ENCODE measurements around the gene IRF7. TPM values are rescaled to one million over a fixed set of nuclear protein-coding genes. Genes with fewer than 3 reads are reported as not detected.
"Not testable (repeated sequence)": the region's sequence is repeated elsewhere in the genome, so short reads cannot be mapped to it uniquely, and the experiment has no call there.

The IRF7 gene
- total RNA-seq, 1 experiment from 2014 or later: 8.8 TPM

- no peak for DNase-seq (ENCODE audit: low spot score)
- Histone ChIP-seq H3K4me1 (ENCODE audit: insufficient read depth, low read length, poor library complexity, severe bottlenecking) (no peaks in the 10 kb centered on the region), H3K4me3 (ENCODE audit: low read depth, low read length, poor library complexity, severe bottlenecking) (no peak overlapping the region), H3K27ac (ENCODE audit: low read depth, low read length, poor library complexity, severe bottlenecking) (no peak overlapping the region), H3K27me3 (replicated peaks; ENCODE audit: insufficient read depth, low read depth, low read length, poor library complexity) (no peaks in the 10 kb centered on the region), H3K36me3 (ENCODE audit: insufficient read depth, low read length, poor library complexity, severe bottlenecking) (peaks cover 3% of the 10 kb centered on the region), H3K9me3 (ENCODE audit: low read depth, low read length, poor library complexity, severe bottlenecking) (no peaks in the 10 kb centered on the region)
- ChIA-PET CTCF (no interaction called here), POLR2A (ENCODE audit: low non-redundant PET) (no interaction called here)
- intact Hi-C loops (cut with micrococcal nuclease; ENCODE audit: unreplicated experiment): no loop called here
- TF ChIP-seq EZH2 (IDR thresholded peaks at IDR 0.05; ENCODE audit: borderline replicate concordance, low read depth, low read length, poor library complexity, severe bottlenecking) (no peak), CTCF (conservative IDR thresholded peaks at IDR 0.05; ENCODE audit: low read depth, low read length) (no peak)
- BruUV-seq (replicated peaks): no TSS peak
Observed at GRCh38 chr11:650482-650881, 34.7 kb upstream of the IRF7 start.

- CTCF ChIA-PET: not testable (repeated sequence)
Observed at GRCh38 chr11:647672-648158, 32.0 kb upstream of the IRF7 start.

GRCh38 chr11:646214-646613 lies 30.5 kb upstream of the IRF7 start:
- BruUV-seq (replicated peaks): no TSS peak
- ChIA-PET POLR2A (ENCODE audit: low non-redundant PET) (no interaction called here), CTCF (no interaction called here)
- TF ChIP-seq CTCF (conservative IDR thresholded peaks at IDR 0.05; ENCODE audit: low read depth, low read length) (no peak), EZH2 (IDR thresholded peaks at IDR 0.05; ENCODE audit: borderline replicate concordance, low read depth, low read length, poor library complexity, severe bottlenecking) (no peak)
- peaks cover 14% of the 10 kb centered on the region for H3K4me1 ChIP-seq (ENCODE audit: insufficient read depth, low read length, poor library complexity, severe bottlenecking)
- DNase-seq (ENCODE audit: low spot score): no peak
- intact Hi-C loops (cut with micrococcal nuclease; ENCODE audit: unreplicated experiment): no loop called here
- H3K4me3 ChIP-seq (ENCODE audit: low read depth, low read length, poor library complexity, severe bottlenecking): no peak overlapping the region
- H3K9me3 ChIP-seq (ENCODE audit: low read depth, low read length, poor library complexity, severe bottlenecking): no peaks in the 10 kb centered on the region
- no peak overlapping the region for H3K27ac ChIP-seq (ENCODE audit: low read depth, low read length, poor library complexity, severe bottlenecking)
- no peaks in the 10 kb centered on the region for H3K27me3 ChIP-seq (replicated peaks; ENCODE audit: insufficient read depth, low read depth, low read length, poor library complexity)
- peaks cover 3% of the 10 kb centered on the region for H3K36me3 ChIP-seq (ENCODE audit: insufficient read depth, low read length, poor library complexity, severe bottlenecking)

More at GRCh38 chr11:647672-648158, 32.0 kb upstream of the IRF7 start:
- POLR2A ChIA-PET (ENCODE audit: low non-redundant PET); H3K4me1 ChIP-seq (ENCODE audit: insufficient read depth, low read length, poor library complexity, severe bottlenecking); H3K27me3 ChIP-seq (replicated peaks; ENCODE audit: insufficient read depth, low read depth, low read length, poor library complexity); H3K4me3 ChIP-seq (ENCODE audit: low read depth, low read length, poor library complexity, severe bottlenecking); DNase-seq (ENCODE audit: low spot score); H3K27ac ChIP-seq (ENCODE audit: low read depth, low read length, poor library complexity, severe bottlenecking); H3K9me3 ChIP-seq (ENCODE audit: low read depth, low read length, poor library complexity, severe bottlenecking); intact Hi-C loops (cut with micrococcal nuclease; ENCODE audit: unreplicated experiment); H3K36me3 ChIP-seq (ENCODE audit: insufficient read depth, low read length, poor library complexity, severe bottlenecking); BruUV-seq (replicated peaks): not testable (repeated sequence)

GRCh38 chr11:645536-645935 lies 29.8 kb upstream of the IRF7 start:
- DNase-seq (ENCODE audit: low spot score): no peak
- CTCF ChIA-PET: no interaction called here

More at GRCh38 chr11:645536-645935, 29.8 kb upstream of the IRF7 start:
- H3K36me3 ChIP-seq (ENCODE audit: insufficient read depth, low read length, poor library complexity, severe bottlenecking): no peaks in the 10 kb centered on the region
- no peaks in the 10 kb centered on the region for H3K27me3 ChIP-seq (replicated peaks; ENCODE audit: insufficient read depth, low read depth, low read length, poor library complexity)
- no peak overlapping the region for H3K27ac ChIP-seq (ENCODE audit: low read depth, low read length, poor library complexity, severe bottlenecking)
- H3K4me3 ChIP-seq (ENCODE audit: low read depth, low read length, poor library complexity, severe bottlenecking): no peak overlapping the region
- peaks cover 21% of the 10 kb centered on the region for H3K4me1 ChIP-seq (ENCODE audit: insufficient read depth, low read length, poor library complexity, severe bottlenecking)
- H3K9me3 ChIP-seq (ENCODE audit: low read depth, low read length, poor library complexity, severe bottlenecking): no peaks in the 10 kb centered on the region
- TF ChIP-seq EZH2 (IDR thresholded peaks at IDR 0.05; ENCODE audit: borderline replicate concordance, low read depth, low read length, poor library complexity, severe bottlenecking) (no peak), CTCF (conservative IDR thresholded peaks at IDR 0.05; ENCODE audit: low read depth, low read length) (no peak)
- intact Hi-C loops (cut with micrococcal nuclease; ENCODE audit: unreplicated experiment): no loop called here
- POLR2A ChIA-PET (ENCODE audit: low non-redundant PET): no interaction called here
- BruUV-seq (replicated peaks): no TSS peak

Data from A673 (cell line).